ENCODE data around the gene TRAP1. TPM values are rescaled to one million over a fixed set of nuclear protein-coding genes. Genes with fewer than 3 reads are reported as not detected.

TRAP1 gene
- polyA plus RNA-seq, 2 of the 4 experiments (the other 2 are of a cell fraction), result 103 to 198 TPM

DNA sequence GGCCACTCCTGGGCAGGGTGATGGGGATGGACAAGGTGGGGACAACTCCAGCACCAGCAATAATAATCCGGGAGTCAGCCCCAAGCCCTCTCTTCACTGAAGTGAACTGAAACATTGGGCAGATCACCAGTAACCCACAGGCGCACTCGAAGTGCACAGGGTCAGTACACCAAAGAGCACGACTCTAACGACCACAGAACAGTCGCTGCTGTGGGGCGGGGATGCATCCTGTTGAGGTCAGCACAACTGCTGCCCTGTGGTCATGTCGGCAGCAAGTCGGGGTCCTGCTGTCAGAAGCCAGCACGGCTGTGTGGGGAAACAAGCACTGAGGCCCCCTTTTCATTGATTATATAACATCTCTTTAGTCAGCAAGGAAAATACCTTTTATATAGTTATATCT lies 48.2 kb downstream of the TRAP1 start:
- CTCF ChIA-PET, result interaction anchor here (0.8 kb wide), 1 partner anchor 21 kb away, joined by 5 read pairs; no protein-coding TSS in a partner anchor
- whole genome bisulfite sequencing (ENCODE audit: missing lambda C conversion rate), result 94% methylated on average over 10 of the region's 10 CpGs

GRCh38 chr16:3668626-3669025 lies 48.7 kb downstream of the TRAP1 start:
- no peak overlapping the region for H3K4me3 ChIP-seq
- CTCF ChIA-PET, result interaction anchor here (0.8 kb wide), 1 partner anchor 21 kb away, joined by 5 read pairs; no protein-coding TSS in a partner anchor
- DNase-seq (ENCODE audit: low read depth in 1 of 2, low spot score in 1 of 2) (no peak), ATAC-seq (no peak), FAIRE-seq (no peak)
- H3K4me2 ChIP-seq, result no peak overlapping the region
- 0 out of 3 replicates have a peak, but pooled peaks cover 5% of the 10 kb centered on the region for H3K9me3 ChIP-seq
- 92% methylated on average over 11 of the region's 11 CpGs for WGBS (ENCODE audit: missing lambda C conversion rate)
- no peak for TF ChIP-seq SREBF2 (IDR thresholded peaks at IDR 0.05)
- TF ChIP-seq PHF8 (IDR thresholded peaks at IDR 0.05; ENCODE audit: borderline replicate concordance, low read depth), result no peak
- TF ChIP-seq POLR2AphosphoS2 (conservative IDR thresholded peaks at IDR 0.05; ENCODE audit: low read length), result no peak
- TF ChIP-seq, protein P1, sequence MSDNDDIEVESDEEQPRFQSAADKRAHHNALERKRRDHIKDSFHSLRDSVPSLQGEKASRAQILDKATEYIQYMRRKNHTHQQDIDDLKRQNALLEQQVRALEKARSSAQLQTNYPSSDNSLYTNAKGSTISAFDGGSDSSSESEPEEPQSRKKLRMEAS (IDR thresholded peaks at IDR 0.05), result no peak
- no peak for TF ChIP-seq NR3C1 (IDR thresholded peaks at IDR 0.05)
- no peak for TF ChIP-seq MAZ (IDR thresholded peaks at IDR 0.05; ENCODE audit: borderline replicate concordance, low read depth, low read length)
- TF ChIP-seq CEBPB (IDR thresholded peaks at IDR 0.05), result no peak
- TF ChIP-seq JUN (IDR thresholded peaks at IDR 0.05), result no peak
- TF ChIP-seq RNF2 (IDR thresholded peaks at IDR 0.05; ENCODE audit: borderline replicate concordance, low read depth), result no peak
- no peak for TF ChIP-seq HOXB5 (CRISPR knock-in tag; IDR thresholded peaks at IDR 0.05)
- no peak for TF ChIP-seq HEYL (CRISPR knock-in tag; IDR thresholded peaks at IDR 0.05)
- TF ChIP-seq CBX2 (IDR thresholded peaks at IDR 0.05; ENCODE audit: borderline replicate concordance, low read depth), result no peak
- no peak overlapping the region for H3K27ac ChIP-seq
- H3K4me1 ChIP-seq, result no peaks in the 10 kb centered on the region
- POLR2A ChIA-PET, result no interaction called here

More for the DNA sequence above, 48.2 kb downstream of the TRAP1 start:
- Histone ChIP-seq H3K27ac (no peak overlapping the region), H3K4me1 (no peaks in the 10 kb centered on the region), H3K9me3 (0 out of 3 replicates have a peak, but pooled peaks cover 5% of the 10 kb centered on the region), H3K4me3 (no peak overlapping the region), H3K4me2 (no peak overlapping the region)
- TF ChIP-seq BHLHE40 (IDR thresholded peaks at IDR 0.05; ENCODE audit: low read depth, low read length) (no peak), USF2 (IDR thresholded peaks at IDR 0.05) (no peak), HOXB5 (CRISPR knock-in tag; IDR thresholded peaks at IDR 0.05) (no peak), PHF8 (IDR thresholded peaks at IDR 0.05; ENCODE audit: borderline replicate concordance, low read depth) (no peak), CEBPB (IDR thresholded peaks at IDR 0.05) (no peak), ZNF302 (CRISPR knock-in tag; IDR thresholded peaks at IDR 0.05) (no peak), HOXA7 (CRISPR knock-in tag; IDR thresholded peaks at IDR 0.05) (no peak), BCL3 (IDR thresholded peaks at IDR 0.05) (no peak), SMC3 (IDR thresholded peaks at IDR 0.05) (no peak), JUN (IDR thresholded peaks at IDR 0.05) (no peak)
- TF ChIP-seq, protein P2, sequence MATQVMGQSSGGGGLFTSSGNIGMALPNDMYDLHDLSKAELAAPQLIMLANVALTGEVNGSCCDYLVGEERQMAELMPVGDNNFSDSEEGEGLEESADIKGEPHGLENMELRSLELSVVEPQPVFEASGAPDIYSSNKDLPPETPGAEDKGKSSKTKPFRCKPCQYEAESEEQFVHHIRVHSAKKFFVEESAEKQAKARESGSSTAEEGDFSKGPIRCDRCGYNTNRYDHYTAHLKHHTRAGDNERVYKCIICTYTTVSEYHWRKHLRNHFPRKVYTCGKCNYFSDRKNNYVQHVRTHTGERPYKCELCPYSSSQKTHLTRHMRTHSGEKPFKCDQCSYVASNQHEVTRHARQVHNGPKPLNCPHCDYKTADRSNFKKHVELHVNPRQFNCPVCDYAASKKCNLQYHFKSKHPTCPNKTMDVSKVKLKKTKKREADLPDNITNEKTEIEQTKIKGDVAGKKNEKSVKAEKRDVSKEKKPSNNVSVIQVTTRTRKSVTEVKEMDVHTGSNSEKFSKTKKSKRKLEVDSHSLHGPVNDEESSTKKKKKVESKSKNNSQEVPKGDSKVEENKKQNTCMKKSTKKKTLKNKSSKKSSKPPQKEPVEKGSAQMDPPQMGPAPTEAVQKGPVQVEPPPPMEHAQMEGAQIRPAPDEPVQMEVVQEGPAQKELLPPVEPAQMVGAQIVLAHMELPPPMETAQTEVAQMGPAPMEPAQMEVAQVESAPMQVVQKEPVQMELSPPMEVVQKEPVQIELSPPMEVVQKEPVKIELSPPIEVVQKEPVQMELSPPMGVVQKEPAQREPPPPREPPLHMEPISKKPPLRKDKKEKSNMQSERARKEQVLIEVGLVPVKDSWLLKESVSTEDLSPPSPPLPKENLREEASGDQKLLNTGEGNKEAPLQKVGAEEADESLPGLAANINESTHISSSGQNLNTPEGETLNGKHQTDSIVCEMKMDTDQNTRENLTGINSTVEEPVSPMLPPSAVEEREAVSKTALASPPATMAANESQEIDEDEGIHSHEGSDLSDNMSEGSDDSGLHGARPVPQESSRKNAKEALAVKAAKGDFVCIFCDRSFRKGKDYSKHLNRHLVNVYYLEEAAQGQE (IDR thresholded peaks at IDR 0.05), result no peak
- TF ChIP-seq, protein P3, sequence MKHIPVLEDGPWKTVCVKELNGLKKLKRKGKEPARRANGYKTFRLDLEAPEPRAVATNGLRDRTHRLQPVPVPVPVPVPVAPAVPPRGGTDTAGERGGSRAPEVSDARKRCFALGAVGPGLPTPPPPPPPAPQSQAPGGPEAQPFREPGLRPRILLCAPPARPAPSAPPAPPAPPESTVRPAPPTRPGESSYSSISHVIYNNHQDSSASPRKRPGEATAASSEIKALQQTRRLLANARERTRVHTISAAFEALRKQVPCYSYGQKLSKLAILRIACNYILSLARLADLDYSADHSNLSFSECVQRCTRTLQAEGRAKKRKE (CRISPR knock-in tag; IDR thresholded peaks at IDR 0.05; ENCODE audit: low read depth), result no peak
- no peak for ATAC-seq
- DNase-seq (ENCODE audit: low read depth in 1 of 2, low spot score in 1 of 2), result no peak
- no peak for FAIRE-seq
- POLR2A ChIA-PET, result no interaction called here

Measured in A549 (cell line).